ENCODE data around the gene CABP2.

The CABP2 gene

GRCh38 chr11:67505605-67506396 is 17.4 kb downstream of the CABP2 start (continued):
- no peak for TF ChIP-seq ZNF530 (tag by site-specific recombination; IDR thresholded peaks at IDR 0.05; ENCODE audit: low read depth)
- no peak for TF ChIP-seq ZNF701 (tag by site-specific recombination; IDR thresholded peaks at IDR 0.05)
- TF ChIP-seq ZNF112 (tag by site-specific recombination; IDR thresholded peaks at IDR 0.05), result no peak
- TF ChIP-seq ELK4 (IDR thresholded peaks at IDR 0.05; ENCODE audit: borderline replicate concordance, low read depth, low read length), result no peak
- TF ChIP-seq YY1 (tag by site-specific recombination; IDR thresholded peaks at IDR 0.05), result no peak
- no peak for TF ChIP-seq ZNF626 (tag by site-specific recombination; IDR thresholded peaks at IDR 0.05)
- TF ChIP-seq ZNF585B (tag by site-specific recombination; IDR thresholded peaks at IDR 0.05), result no peak
- no peak for TF ChIP-seq KLF16 (tag by site-specific recombination; IDR thresholded peaks at IDR 0.05)
- TF ChIP-seq GFI1B (tag by site-specific recombination; IDR thresholded peaks at IDR 0.05), result no peak
- no peak for TF ChIP-seq ZNF302 (tag by site-specific recombination; IDR thresholded peaks at IDR 0.05; ENCODE audit: low read depth)
- no peak for TF ChIP-seq ZNF426 (tag by site-specific recombination; IDR thresholded peaks at IDR 0.05)
- TF ChIP-seq ZNF350 (tag by site-specific recombination; IDR thresholded peaks at IDR 0.05), result no peak
- peak; percentile 85 for TF ChIP-seq ZBTB8A (tag by site-specific recombination; IDR thresholded peaks at IDR 0.05)
- TF ChIP-seq ZNF677 (tag by site-specific recombination; IDR thresholded peaks at IDR 0.05), result no peak
- no peak for TF ChIP-seq SCRT1 (tag by site-specific recombination; IDR thresholded peaks at IDR 0.05; ENCODE audit: borderline replicate concordance)
- no peak for TF ChIP-seq ZBTB11 (tag by site-specific recombination; conservative IDR thresholded peaks at IDR 0.05; ENCODE audit: low read depth)
- TF ChIP-seq ZNF645 (tag by site-specific recombination; IDR thresholded peaks at IDR 0.05), result no peak
- no peak for TF ChIP-seq MEIS1 (CRISPR knock-in tag; IDR thresholded peaks at IDR 0.05; ENCODE audit: borderline replicate concordance)
- TF ChIP-seq ZNF2 (tag by site-specific recombination; IDR thresholded peaks at IDR 0.05), result no peak
- TF ChIP-seq ZNF362 (tag by site-specific recombination; IDR thresholded peaks at IDR 0.05), result no peak
- no peak for TF ChIP-seq ZNF580 (tag by site-specific recombination; IDR thresholded peaks at IDR 0.05)
- TF ChIP-seq ZNF837 (tag by site-specific recombination; IDR thresholded peaks at IDR 0.05), result no peak
- TF ChIP-seq ZNF394 (tag by site-specific recombination; IDR thresholded peaks at IDR 0.05; ENCODE audit: borderline replicate concordance), result no peak
- TF ChIP-seq AEBP2 (tag by site-specific recombination; IDR thresholded peaks at IDR 0.05; ENCODE audit: borderline replicate concordance), result no peak
- no peak for TF ChIP-seq ZNF704 (tag by site-specific recombination; IDR thresholded peaks at IDR 0.05)
- no peak for TF ChIP-seq ZNF239 (tag by site-specific recombination; IDR thresholded peaks at IDR 0.05)
- no peak for TF ChIP-seq ZNF175 (tag by site-specific recombination; IDR thresholded peaks at IDR 0.05)
- no peak for TF ChIP-seq ZNF544 (tag by site-specific recombination; IDR thresholded peaks at IDR 0.05)
- TF ChIP-seq ZNF555 (tag by site-specific recombination; conservative IDR thresholded peaks at IDR 0.05), result no peak
- TF ChIP-seq ZNF488 (tag by site-specific recombination; IDR thresholded peaks at IDR 0.05), result no peak

Measured in HEK293 (cell line).